ENCODE measurements around the gene PDE7B.

PDE7B gene

DNA sequence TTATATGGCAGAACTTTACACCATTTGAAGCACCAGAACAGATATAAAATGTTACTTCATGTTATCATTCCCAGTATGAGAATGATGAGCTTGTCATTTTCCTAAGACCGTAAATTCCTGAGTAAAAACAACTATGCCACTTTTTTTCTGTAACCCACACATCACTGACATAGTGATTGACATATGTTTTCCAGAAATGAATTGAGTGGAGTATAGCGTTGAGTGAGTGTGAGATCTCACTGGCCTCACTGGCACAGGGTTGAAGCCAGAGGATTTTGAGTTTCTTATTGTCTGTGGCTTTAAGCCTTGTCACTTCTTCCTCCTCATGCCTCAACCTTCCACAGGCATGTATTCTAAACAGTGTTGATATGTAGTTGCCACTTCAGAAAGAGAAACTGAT lies 62.3 kb downstream of the PDE7B start:
- Mint-ChIP-seq H3K4me3 (no peak overlapping the region), H3K27ac (no peak overlapping the region), H3K27me3 (ENCODE audit: low read depth) (no peaks in the 10 kb centered on the region), H3K4me1 (ENCODE audit: low read depth) (peaks cover 11% of the 10 kb centered on the region), H3K36me3 (ENCODE audit: low read depth) (peaks cover 4% of the 10 kb centered on the region), H3K9me3 (no peaks in the 10 kb centered on the region)

GRCh38 chr6:135919026-135919425 lies 67.5 kb downstream of the PDE7B start:
- Mint-ChIP-seq H3K36me3 (ENCODE audit: low read depth) (peaks cover 2% of the 10 kb centered on the region), H3K27me3 (ENCODE audit: low read depth) (no peaks in the 10 kb centered on the region), H3K4me1 (ENCODE audit: low read depth) (no peaks in the 10 kb centered on the region), H3K27ac (no peak overlapping the region), H3K9me3 (no peaks in the 10 kb centered on the region), H3K4me3 (no peak overlapping the region)

DNA sequence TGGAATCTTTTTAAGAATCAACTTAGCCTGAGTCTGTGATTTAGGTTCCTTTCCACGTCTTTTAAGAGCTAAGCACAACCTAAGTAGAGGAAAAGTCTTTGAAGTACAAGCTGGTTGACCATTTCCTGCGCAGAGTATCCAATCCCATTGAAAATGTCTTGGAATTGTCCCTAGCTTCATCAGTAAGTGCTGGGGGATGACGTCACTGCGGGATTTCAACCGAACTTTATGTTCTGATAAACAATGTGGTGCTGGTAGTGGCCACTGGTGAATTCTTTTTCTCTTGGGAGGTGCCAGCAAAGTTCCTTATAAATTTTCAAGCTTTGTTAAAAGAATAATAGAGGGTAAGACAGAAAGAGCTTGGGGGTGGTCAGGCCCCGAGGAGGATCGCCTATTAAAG lies 69.2 kb downstream of the PDE7B start:
- no peaks in the 10 kb centered on the region for H3K27me3 Mint-ChIP-seq (ENCODE audit: low read depth)
- H3K4me3 Mint-ChIP-seq = no peak overlapping the region
- H3K27ac Mint-ChIP-seq = no peak overlapping the region
- no peaks in the 10 kb centered on the region for H3K9me3 Mint-ChIP-seq
- peaks cover 2% of the 10 kb centered on the region for H3K36me3 Mint-ChIP-seq (ENCODE audit: low read depth)
- H3K4me1 Mint-ChIP-seq (ENCODE audit: low read depth) = no peaks in the 10 kb centered on the region

- Mint-ChIP-seq H3K36me3 (ENCODE audit: low read depth) (peaks cover 2% of the 10 kb centered on the region), H3K4me3 (no peak overlapping the region), H3K4me1 (ENCODE audit: low read depth) (no peaks in the 10 kb centered on the region), H3K9me3 (no peaks in the 10 kb centered on the region), H3K27me3 (ENCODE audit: low read depth) (no peaks in the 10 kb centered on the region), H3K27ac (no peak overlapping the region)
These were observed 69.7 kb downstream of the PDE7B start for GRCh38 chr6:135921188-135921587.

- H3K27me3 Mint-ChIP-seq (ENCODE audit: low read depth) = no peaks in the 10 kb centered on the region
- no peak overlapping the region for H3K4me3 Mint-ChIP-seq
- H3K36me3 Mint-ChIP-seq (ENCODE audit: low read depth) = peaks cover 2% of the 10 kb centered on the region
- no peak overlapping the region for H3K27ac Mint-ChIP-seq
- no peaks in the 10 kb centered on the region for H3K4me1 Mint-ChIP-seq (ENCODE audit: low read depth)
- H3K9me3 Mint-ChIP-seq = no peaks in the 10 kb centered on the region
These were observed 70.7 kb downstream of the PDE7B start for GRCh38 chr6:135922174-135922573.

DNA sequence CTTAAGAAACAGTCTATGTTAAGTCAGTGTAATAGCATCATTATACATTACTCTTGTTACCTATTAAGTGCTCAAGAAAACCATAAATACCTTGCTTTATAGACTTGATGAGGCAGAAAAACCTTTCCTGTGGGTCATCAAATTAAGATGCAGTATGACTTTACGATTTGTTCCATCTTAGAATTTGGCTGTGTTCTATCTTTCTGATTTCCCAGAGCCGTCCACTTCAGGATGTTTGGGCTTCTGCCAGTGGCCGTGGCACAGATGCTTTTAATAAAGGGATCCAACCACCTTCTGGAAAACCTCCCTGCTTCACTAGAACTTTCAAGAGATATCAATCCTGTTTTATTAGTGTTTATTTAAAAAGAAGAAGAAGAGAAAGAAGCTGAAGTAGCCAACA lies 71.2 kb downstream of the PDE7B start:
- Mint-ChIP-seq H3K27ac (no peak overlapping the region), H3K27me3 (ENCODE audit: low read depth) (no peaks in the 10 kb centered on the region), H3K36me3 (ENCODE audit: low read depth) (peaks cover 2% of the 10 kb centered on the region), H3K4me1 (ENCODE audit: low read depth) (no peaks in the 10 kb centered on the region), H3K9me3 (no peaks in the 10 kb centered on the region), H3K4me3 (no peak overlapping the region)

GRCh38 chr6:135932651-135933050 lies 81.2 kb downstream of the PDE7B start:
- Mint-ChIP-seq H3K4me3 (no peak overlapping the region), H3K9me3 (no peaks in the 10 kb centered on the region), H3K36me3 (ENCODE audit: low read depth) (no peaks in the 10 kb centered on the region), H3K4me1 (ENCODE audit: low read depth) (no peaks in the 10 kb centered on the region), H3K27me3 (ENCODE audit: low read depth) (no peaks in the 10 kb centered on the region), H3K27ac (no peak overlapping the region)

- no peak overlapping the region for H3K4me3 Mint-ChIP-seq
- H3K4me1 Mint-ChIP-seq (ENCODE audit: low read depth) = no peaks in the 10 kb centered on the region
These were observed 84.6 kb downstream of the PDE7B start for GRCh38 chr6:135935941-135936601.

GRCh38 chr6:135936606-135937005 lies 85.1 kb downstream of the PDE7B start:
- Mint-ChIP-seq H3K4me3 (no peak overlapping the region), H3K4me1 (ENCODE audit: low read depth) (no peaks in the 10 kb centered on the region), H3K27me3 (ENCODE audit: low read depth) (no peaks in the 10 kb centered on the region)

More at GRCh38 chr6:135935941-135936601, 84.6 kb downstream of the PDE7B start:
- Mint-ChIP-seq H3K27ac (no peak overlapping the region), H3K9me3 (no peaks in the 10 kb centered on the region), H3K27me3 (ENCODE audit: low read depth) (no peaks in the 10 kb centered on the region), H3K36me3 (ENCODE audit: low read depth) (no peaks in the 10 kb centered on the region)

DNA sequence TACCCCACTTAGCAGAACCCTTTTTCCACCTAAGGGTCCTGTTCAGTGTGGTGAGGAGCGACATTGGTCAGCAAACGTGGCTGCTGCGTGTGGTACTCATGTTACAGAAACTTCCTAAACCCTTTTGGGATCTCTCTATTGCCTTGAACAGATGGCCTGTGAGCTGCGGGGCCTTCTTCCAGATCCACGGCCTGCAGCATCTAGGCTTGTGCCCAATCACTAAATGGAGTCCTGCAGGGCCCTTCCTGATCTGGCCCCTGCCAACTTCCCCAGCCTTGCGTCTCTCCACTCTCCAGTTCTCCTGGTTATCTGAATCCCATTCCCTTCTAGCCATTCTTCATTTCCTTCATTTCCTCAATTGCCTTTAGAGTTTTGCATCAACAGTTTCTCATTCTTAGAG lies 85.6 kb downstream of the PDE7B start:
- Mint-ChIP-seq H3K9me3 (no peaks in the 10 kb centered on the region), H3K4me3 (no peak overlapping the region), H3K36me3 (ENCODE audit: low read depth) (no peaks in the 10 kb centered on the region), H3K4me1 (ENCODE audit: low read depth) (no peaks in the 10 kb centered on the region), H3K27me3 (ENCODE audit: low read depth) (no peaks in the 10 kb centered on the region), H3K27ac (no peak overlapping the region)

More at GRCh38 chr6:135936606-135937005, 85.1 kb downstream of the PDE7B start:
- Mint-ChIP-seq H3K36me3 (ENCODE audit: low read depth) (no peaks in the 10 kb centered on the region), H3K27ac (no peak overlapping the region), H3K9me3 (no peaks in the 10 kb centered on the region)

DNA sequence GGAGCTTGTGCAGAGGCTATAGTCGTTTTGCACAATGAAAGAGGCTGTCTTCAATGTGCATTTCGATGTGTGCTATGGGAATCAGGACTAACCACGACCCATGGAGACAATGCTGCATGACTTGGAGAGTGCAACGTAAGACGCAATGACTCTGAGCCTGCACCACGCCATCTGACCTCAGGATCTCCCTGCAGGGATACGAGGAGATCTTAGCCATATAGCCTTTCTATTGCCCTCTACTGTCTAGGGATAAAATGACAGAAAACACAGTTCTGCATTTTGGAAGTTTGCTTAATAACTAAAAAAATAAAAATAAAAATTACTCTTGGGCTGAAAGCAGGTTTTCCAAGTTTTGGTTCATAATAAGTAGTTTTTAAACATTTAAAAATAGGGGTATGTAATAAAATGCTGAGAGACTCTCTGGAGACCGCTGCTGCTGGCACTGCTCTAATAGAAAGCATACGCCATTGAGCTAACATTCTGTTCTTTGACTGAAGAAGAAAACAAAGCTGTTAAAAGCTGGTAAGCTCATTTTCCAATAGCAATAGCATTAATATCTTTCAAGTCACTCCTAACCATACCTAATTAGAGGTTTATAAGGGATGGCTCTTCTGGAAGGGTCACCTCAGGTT lies 87.2 kb downstream of the PDE7B start:
- H3K36me3 Mint-ChIP-seq (ENCODE audit: low read depth) = no peaks in the 10 kb centered on the region
- H3K4me1 Mint-ChIP-seq (ENCODE audit: low read depth) = no peaks in the 10 kb centered on the region
- no peaks in the 10 kb centered on the region for H3K27me3 Mint-ChIP-seq (ENCODE audit: low read depth)
- H3K27ac Mint-ChIP-seq = no peak overlapping the region
- no peaks in the 10 kb centered on the region for H3K9me3 Mint-ChIP-seq
- H3K4me3 Mint-ChIP-seq = no peak overlapping the region

DNA sequence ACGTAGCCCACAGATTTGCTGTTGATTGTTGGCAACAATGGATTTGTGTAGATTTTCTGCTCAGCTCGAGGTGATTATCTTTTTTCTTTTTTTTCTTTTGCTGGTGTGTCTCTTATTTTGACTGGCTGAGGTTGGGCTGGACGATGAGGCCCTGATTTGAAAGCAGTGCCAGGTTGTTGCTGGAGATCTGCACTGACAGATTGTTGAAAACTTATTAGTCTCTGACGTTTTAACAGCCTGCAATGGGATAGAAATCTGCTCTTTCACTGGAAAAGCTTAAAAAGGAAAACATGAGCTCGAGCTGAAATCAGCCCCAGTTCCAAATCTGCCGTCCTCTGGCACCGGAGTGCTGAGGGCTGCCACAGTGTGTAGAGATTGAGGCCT lies 87.7 kb downstream of the PDE7B start:
- no peaks in the 10 kb centered on the region for H3K27me3 Mint-ChIP-seq (ENCODE audit: low read depth)
- no peaks in the 10 kb centered on the region for H3K36me3 Mint-ChIP-seq (ENCODE audit: low read depth)
- H3K4me1 Mint-ChIP-seq (ENCODE audit: low read depth) = no peaks in the 10 kb centered on the region
- no peaks in the 10 kb centered on the region for H3K9me3 Mint-ChIP-seq
- no peak overlapping the region for H3K4me3 Mint-ChIP-seq
- no peak overlapping the region for H3K27ac Mint-ChIP-seq

DNA sequence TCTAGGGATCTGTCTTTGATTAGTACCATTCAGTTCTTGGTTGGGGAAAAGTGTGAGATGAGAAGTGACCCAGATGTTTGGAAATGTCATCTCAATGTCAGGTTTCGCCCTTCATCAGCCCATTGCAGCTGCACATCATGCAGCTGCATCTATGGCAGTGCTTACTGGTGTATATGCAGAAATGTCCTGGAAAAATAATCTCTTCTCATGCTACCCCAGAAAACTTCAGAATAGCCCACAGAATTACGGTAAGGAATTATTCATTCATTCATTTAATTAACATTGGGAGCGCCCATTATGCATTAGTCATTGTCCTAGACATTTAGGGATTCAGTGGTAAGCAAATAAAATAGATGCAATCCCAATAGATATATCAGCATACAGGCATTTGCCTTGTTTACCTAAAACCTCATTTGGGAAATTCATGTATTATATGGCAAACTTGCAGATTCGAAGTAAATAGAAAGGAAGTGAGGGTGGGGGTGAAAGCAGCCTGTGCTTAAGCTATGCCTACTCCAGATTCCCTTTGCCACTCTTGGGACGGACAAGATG lies 89.2 kb downstream of the PDE7B start:
- Mint-ChIP-seq H3K27me3 (ENCODE audit: low read depth) (no peaks in the 10 kb centered on the region), H3K27ac (no peak overlapping the region), H3K36me3 (ENCODE audit: low read depth) (no peaks in the 10 kb centered on the region), H3K9me3 (no peaks in the 10 kb centered on the region), H3K4me3 (no peak overlapping the region), H3K4me1 (ENCODE audit: low read depth) (no peaks in the 10 kb centered on the region)

DNA sequence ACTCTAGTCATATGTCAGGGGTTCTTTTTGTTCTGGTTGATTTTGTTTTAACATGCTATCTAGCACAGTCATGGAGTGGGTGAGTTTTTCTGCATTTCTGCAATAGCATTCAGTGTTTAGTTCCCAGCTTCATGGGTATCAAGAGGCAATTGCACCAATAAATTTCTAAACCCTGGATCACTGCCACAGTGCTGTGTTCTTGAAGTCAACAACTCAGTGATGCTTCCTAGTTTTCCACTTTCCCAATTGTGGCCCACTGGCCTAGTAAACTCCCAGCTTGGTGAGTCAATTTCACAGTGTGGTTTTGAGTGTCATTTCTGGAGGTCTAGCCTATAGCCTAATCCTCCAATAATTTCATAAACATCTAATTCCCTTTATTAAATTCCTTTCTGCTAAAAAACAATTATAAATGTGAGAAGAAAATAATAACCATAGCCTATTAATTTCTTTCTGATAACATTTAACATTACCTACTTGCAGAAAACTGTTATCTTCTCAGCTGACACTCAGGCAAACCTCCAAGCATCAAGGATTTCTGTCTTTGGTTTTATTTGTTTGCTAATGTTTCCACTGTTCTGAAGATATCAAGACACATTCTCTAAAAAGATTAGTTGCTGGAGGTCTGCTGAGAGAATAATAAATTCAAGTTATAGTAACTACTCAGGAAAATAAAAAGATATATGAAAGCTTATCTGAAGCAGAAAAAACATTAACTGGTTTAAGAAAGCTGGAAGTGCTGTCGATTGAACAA lies 89.9 kb downstream of the PDE7B start:
- H3K27ac Mint-ChIP-seq = no peak overlapping the region
- H3K36me3 Mint-ChIP-seq (ENCODE audit: low read depth) = no peaks in the 10 kb centered on the region
- no peak overlapping the region for H3K4me3 Mint-ChIP-seq
- H3K4me1 Mint-ChIP-seq (ENCODE audit: low read depth) = no peaks in the 10 kb centered on the region
- no peaks in the 10 kb centered on the region for H3K9me3 Mint-ChIP-seq
- H3K27me3 Mint-ChIP-seq (ENCODE audit: low read depth) = no peaks in the 10 kb centered on the region

DNA sequence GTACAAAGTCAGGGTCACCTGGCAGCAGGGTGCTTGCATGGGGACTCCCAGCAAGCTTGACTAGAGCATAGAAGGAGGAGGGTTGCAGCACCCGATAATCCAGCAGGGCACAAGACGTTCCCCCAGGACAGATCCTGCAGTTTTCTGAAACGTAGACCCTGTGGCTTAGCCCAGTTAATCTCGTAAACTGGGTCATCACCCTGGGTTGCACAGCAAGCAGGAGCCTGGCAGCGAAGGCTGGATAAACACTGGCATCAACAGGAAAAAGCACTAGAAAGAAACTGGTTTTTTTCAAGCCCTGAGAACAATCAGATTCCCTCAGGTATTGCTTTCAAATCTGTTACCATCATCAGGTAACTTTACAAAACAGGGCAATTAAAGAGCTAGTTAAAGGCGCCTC lies 92.6 kb downstream of the PDE7B start:
- Mint-ChIP-seq H3K27me3 (ENCODE audit: low read depth) (no peaks in the 10 kb centered on the region), H3K4me3 (no peak overlapping the region), H3K9me3 (no peaks in the 10 kb centered on the region), H3K4me1 (ENCODE audit: low read depth) (no peaks in the 10 kb centered on the region), H3K27ac (no peak overlapping the region), H3K36me3 (ENCODE audit: low read depth) (no peaks in the 10 kb centered on the region)
